ENCODE results near the gene DNAH14. TPM values are rescaled to one million over a fixed set of nuclear protein-coding genes. Genes with fewer than 3 reads are reported as not detected.
"Not testable (repeated sequence)": the region's sequence is repeated elsewhere in the genome, so short reads cannot be mapped to it uniquely, and the experiment has no call there.

Gene DNAH14
- total RNA-seq, 2 experiments from 2014 or later = 0.55 TPM; not detected in 1

DNA sequence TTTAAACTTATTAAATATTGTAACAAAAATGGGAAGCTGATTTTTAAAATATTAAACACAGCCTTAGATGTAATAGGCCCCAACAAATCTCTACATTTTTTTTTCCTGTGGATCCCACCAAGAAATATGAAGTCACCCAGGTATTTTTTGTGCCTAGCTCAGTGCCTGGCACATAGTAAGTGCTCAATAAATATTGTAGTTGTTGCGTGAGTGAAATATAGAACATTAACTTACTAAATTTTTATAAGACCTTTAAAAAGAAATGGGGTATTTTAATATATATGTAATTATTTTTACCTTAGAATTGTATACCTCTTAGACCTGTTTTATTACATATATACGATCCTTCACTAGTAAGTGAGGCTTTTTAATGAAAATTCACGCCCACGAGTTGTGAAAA, 569 bp upstream of the DNAH14 start:
- peaks cover 22% of the 10 kb centered on the region for H3K9me3 Mint-ChIP-seq
- peaks cover 17% of the 10 kb centered on the region for H3K36me3 Mint-ChIP-seq
- peak overlapping the region; percentile 43 for H3K4me3 Mint-ChIP-seq
- no peaks in the 10 kb centered on the region for H3K4me1 Mint-ChIP-seq (ENCODE audit: low read depth)
- intact Hi-C loops (cut with micrococcal nuclease) = no loop called here
- H3K27ac Mint-ChIP-seq = no peak overlapping the region
- ChIA-PET POLR2A (no interaction called here), CTCF (no interaction called here)
- peaks cover 26% of the 10 kb centered on the region for H3K27me3 Mint-ChIP-seq
- DNase-seq = no peak

DNA sequence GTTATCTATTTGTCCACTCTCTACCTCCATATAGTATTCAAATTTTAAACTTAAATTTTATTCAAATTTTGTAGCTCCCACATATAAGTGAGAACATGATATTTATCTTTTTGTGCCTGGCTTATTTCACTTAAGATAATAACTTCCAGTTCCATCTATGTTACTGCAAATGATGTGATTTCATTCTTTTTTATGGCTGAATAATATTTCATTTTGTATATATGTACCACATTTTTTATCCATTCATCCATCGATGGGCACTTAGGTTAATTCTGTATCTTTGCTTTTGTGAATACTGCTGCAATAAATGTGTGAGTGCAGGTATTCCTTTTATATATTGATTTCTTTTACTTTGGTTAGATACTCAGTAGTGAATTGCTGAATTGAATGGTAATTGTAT, 2.1 kb downstream of the DNAH14 start:
- POLR2A ChIA-PET = no interaction called here
- Mint-ChIP-seq H3K27ac (no peak overlapping the region), H3K36me3 (peaks cover 23% of the 10 kb centered on the region), H3K4me1 (ENCODE audit: low read depth) (no peaks in the 10 kb centered on the region), H3K27me3 (peaks cover 29% of the 10 kb centered on the region), H3K4me3 (no peak overlapping the region), H3K9me3 (peaks cover 34% of the 10 kb centered on the region)
- DNase-seq = no peak
- CTCF ChIA-PET = interaction anchor here (1.4 kb wide), 1 partner anchor 9 kb away, joined by 5 read pairs; no protein-coding TSS in a partner anchor
- intact Hi-C loops (cut with micrococcal nuclease) = no loop called here

DNA sequence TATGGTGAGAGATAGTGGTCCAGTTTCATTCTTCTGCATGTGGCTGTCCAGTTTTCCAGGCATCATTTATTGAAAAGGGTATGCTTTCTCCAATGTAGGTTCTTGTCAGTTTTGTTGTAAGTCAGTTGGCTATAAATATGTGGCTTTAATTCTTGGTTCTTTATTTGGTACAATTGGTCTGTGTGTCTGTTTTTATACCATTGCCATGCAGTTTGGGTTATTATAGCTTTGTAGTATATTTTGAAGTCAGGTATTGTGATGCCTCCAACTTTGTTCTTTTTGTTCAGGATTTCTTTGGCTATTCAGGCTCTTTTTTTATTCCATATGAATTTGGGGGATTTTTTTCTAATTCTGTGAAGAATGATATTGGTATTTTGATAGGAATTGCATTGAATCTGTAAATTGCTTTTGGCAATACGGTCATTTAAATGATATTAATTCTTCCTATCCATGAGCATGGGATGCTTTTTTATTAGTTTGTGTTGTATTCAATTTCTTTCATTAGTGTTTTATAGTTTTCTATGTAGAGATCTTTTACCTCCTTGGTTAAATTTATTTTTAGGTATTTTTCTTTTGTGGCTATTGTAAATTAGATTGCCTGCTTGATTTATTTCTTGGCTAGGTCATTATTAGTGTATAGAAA, 3.3 kb downstream of the DNAH14 start:
- Mint-ChIP-seq H3K27me3 (peaks cover 24% of the 10 kb centered on the region), H3K36me3 (peaks cover 23% of the 10 kb centered on the region), H3K4me3 (no peak overlapping the region), H3K27ac (no peak overlapping the region), H3K9me3 (peaks cover 36% of the 10 kb centered on the region), H3K4me1 (ENCODE audit: low read depth) (no peaks in the 10 kb centered on the region)
- ChIA-PET CTCF (no interaction called here), POLR2A (no interaction called here)
- DNase-seq = no peak
- intact Hi-C loops (cut with micrococcal nuclease) = no loop called here

DNA sequence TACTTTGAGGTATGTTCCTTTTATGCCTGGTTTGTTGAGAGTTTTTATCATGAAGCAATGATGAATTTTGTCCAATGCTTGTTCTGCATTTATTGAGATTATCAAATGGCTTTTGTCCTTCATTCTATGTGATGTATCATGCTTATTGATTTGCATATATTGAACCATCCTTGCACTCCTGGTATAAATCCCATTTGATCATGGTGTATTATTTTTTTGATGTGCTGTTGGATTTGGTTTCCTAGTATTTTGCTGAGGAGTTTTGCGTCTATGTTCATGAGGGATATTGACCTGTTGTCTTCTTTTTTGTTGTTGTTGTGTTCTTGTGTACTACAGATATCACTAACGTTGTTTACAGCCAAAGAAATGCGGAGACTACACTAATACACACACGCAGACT, 4.1 kb downstream of the DNAH14 start:
- Mint-ChIP-seq H3K27me3 (peaks cover 22% of the 10 kb centered on the region), H3K27ac (no peak overlapping the region), H3K4me3 (no peak overlapping the region), H3K9me3 (peaks cover 36% of the 10 kb centered on the region), H3K36me3 (peaks cover 23% of the 10 kb centered on the region), H3K4me1 (ENCODE audit: low read depth) (no peaks in the 10 kb centered on the region)
- CTCF ChIA-PET = no interaction called here
- no peak for DNase-seq
- POLR2A ChIA-PET = no interaction called here
- intact Hi-C loops (cut with micrococcal nuclease) = no loop called here

GRCh38 chr1:224938652-224939051, 9.2 kb downstream of the DNAH14 start:
- H3K36me3 Mint-ChIP-seq = peaks cover 9% of the 10 kb centered on the region
- H3K4me1 Mint-ChIP-seq (ENCODE audit: low read depth) = no peaks in the 10 kb centered on the region
- intact Hi-C loops (cut with micrococcal nuclease) = no loop called here
- H3K9me3 Mint-ChIP-seq = peaks cover 21% of the 10 kb centered on the region
- CTCF ChIA-PET = interaction anchor here (1.9 kb wide), 1 partner anchor 16 kb away, joined by 8 read pairs; no protein-coding TSS in a partner anchor
- H3K27me3 Mint-ChIP-seq = peaks cover 6% of the 10 kb centered on the region
- H3K4me3 Mint-ChIP-seq = no peak overlapping the region
- POLR2A ChIA-PET = no interaction called here
- DNase-seq = no peak
- H3K27ac Mint-ChIP-seq = no peak overlapping the region

GRCh38 chr1:224939844-224940425, 10.5 kb downstream of the DNAH14 start:
- intact Hi-C loops (cut with micrococcal nuclease) = no loop called here
- H3K9me3 Mint-ChIP-seq = peaks cover 11% of the 10 kb centered on the region
- CTCF ChIA-PET = interaction anchor here (1.2 kb wide), 1 partner anchor 17 kb away, joined by 5 read pairs; no protein-coding TSS in a partner anchor
- H3K27me3 Mint-ChIP-seq = peaks cover under 1% of the 10 kb centered on the region
- H3K27ac Mint-ChIP-seq = no peak overlapping the region
- peaks cover under 1% of the 10 kb centered on the region for H3K36me3 Mint-ChIP-seq
- POLR2A ChIA-PET = no interaction called here
- no peak for DNase-seq
- H3K4me3 Mint-ChIP-seq = no peak overlapping the region
- no peaks in the 10 kb centered on the region for H3K4me1 Mint-ChIP-seq (ENCODE audit: low read depth)

DNA sequence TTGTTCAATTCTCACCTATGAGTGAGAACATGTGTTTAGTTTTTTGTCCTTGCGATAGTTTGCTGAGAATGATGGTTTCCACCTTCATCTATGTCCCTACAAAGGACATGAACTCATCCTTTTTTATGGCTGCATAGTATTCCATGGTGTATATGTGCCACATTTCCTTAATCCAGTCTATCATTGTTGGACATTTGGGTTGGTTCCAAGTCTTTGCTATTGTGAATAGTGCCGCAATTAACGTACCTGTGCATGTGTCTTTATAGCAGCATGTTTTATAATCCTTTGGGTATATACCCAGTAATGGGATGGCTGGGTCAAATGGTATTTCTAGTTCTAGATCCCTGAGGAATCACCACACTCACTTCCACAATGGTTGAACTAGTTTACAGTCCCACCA, 11.3 kb downstream of the DNAH14 start:
- H3K4me1 Mint-ChIP-seq (ENCODE audit: low read depth); DNase-seq; POLR2A ChIA-PET; intact Hi-C loops (cut with micrococcal nuclease); H3K27me3 Mint-ChIP-seq; H3K9me3 Mint-ChIP-seq; H3K27ac Mint-ChIP-seq; H3K36me3 Mint-ChIP-seq; CTCF ChIA-PET; H3K4me3 Mint-ChIP-seq: not testable (repeated sequence)

DNA sequence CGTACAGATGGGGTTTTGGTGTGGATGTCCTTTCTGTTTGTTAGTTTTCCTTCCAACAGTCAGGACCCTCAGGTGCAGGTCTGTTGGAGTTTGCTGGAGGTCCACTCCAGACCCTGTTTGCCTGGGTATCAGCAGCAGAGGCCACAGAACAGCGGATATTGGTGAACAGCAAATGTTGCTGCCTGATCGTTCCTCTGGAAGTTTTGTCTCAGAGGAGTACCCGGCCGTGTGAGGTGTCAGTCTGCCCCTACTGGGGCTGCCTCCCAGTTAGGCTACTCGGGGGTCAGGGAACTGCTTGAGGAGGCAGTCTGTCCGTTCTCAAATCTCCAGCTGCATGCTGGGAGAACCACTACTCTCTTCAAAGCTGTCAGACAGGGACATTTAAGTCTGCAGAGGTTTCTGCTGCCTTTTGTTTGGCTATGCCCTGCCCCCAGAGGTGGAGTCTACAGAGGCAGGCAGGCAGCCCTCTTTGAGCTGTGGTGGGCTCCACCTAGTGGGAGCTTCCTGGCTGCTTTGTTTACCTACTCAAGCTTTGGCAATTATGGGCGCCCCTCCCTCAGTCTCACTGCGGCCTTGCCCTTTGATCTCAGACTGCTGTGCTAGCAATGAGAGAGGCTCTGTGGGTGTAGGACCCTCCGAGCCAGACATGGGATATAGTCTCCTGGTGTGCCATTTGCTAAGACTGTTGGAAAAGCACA, 16.3 kb downstream of the DNAH14 start:
- POLR2A ChIA-PET; CTCF ChIA-PET; intact Hi-C loops (cut with micrococcal nuclease): not testable (repeated sequence)

GRCh38 chr1:224946349-224946691, 16.8 kb downstream of the DNAH14 start:
- H3K27ac Mint-ChIP-seq; POLR2A ChIA-PET; CTCF ChIA-PET; H3K4me1 Mint-ChIP-seq (ENCODE audit: low read depth); H3K36me3 Mint-ChIP-seq; H3K4me3 Mint-ChIP-seq; H3K27me3 Mint-ChIP-seq; H3K9me3 Mint-ChIP-seq; DNase-seq; intact Hi-C loops (cut with micrococcal nuclease): not testable (repeated sequence)

More for the DNA sequence above, 16.3 kb downstream of the DNAH14 start:
- H3K36me3 Mint-ChIP-seq; H3K4me1 Mint-ChIP-seq (ENCODE audit: low read depth); H3K27ac Mint-ChIP-seq; H3K27me3 Mint-ChIP-seq; H3K4me3 Mint-ChIP-seq; DNase-seq; H3K9me3 Mint-ChIP-seq: not testable (repeated sequence)

DNA sequence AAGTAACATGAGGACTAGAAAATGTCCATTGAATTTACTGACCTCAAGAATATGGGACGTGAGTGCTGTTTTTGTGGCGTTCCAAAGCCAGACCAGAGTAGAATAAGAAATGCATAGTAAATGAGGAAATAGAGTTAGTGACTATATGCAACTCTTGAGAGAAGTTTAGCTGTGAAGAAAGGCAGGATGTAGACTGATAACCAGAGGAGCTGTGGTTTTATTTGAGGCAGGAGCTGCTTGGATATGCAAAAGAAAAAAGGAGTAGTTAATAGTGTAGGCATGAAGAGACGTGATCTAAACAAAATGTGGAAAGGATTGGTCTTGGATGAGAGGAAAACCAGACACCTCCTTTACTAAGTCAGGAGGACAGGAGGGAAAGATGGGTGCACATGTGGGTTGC, 28.2 kb downstream of the DNAH14 start:
- intact Hi-C loops (cut with micrococcal nuclease) = no loop called here
- Mint-ChIP-seq H3K9me3 (no peaks in the 10 kb centered on the region), H3K27me3 (peaks cover 3% of the 10 kb centered on the region), H3K4me1 (ENCODE audit: low read depth) (no peaks in the 10 kb centered on the region), H3K27ac (no peak overlapping the region), H3K4me3 (no peak overlapping the region), H3K36me3 (no peaks in the 10 kb centered on the region)
- CTCF ChIA-PET = no interaction called here
- no peak for DNase-seq
- POLR2A ChIA-PET = no interaction called here

GRCh38 chr1:224958490-224958889, 29.0 kb downstream of the DNAH14 start:
- Mint-ChIP-seq H3K36me3 (no peaks in the 10 kb centered on the region), H3K4me1 (ENCODE audit: low read depth) (no peaks in the 10 kb centered on the region), H3K9me3 (no peaks in the 10 kb centered on the region), H3K4me3 (no peak overlapping the region), H3K27me3 (peaks cover 3% of the 10 kb centered on the region), H3K27ac (no peak overlapping the region)
- no peak for DNase-seq
- intact Hi-C loops (cut with micrococcal nuclease) = no loop called here
- POLR2A ChIA-PET = no interaction called here
- CTCF ChIA-PET = no interaction called here

- Mint-ChIP-seq H3K27me3 (peaks cover 2% of the 10 kb centered on the region), H3K4me3 (no peak overlapping the region), H3K4me1 (ENCODE audit: low read depth) (no peaks in the 10 kb centered on the region), H3K27ac (no peak overlapping the region), H3K9me3 (no peaks in the 10 kb centered on the region), H3K36me3 (no peaks in the 10 kb centered on the region)
- intact Hi-C loops (cut with micrococcal nuclease) = no loop called here
- DNase-seq = no peak
- CTCF ChIA-PET = no interaction called here
- POLR2A ChIA-PET = no interaction called here
Measured at GRCh38 chr1:224959115-224959514, 29.6 kb downstream of the DNAH14 start.

- H3K4me1 Mint-ChIP-seq (ENCODE audit: low read depth) = no peaks in the 10 kb centered on the region
- no peaks in the 10 kb centered on the region for H3K9me3 Mint-ChIP-seq
- H3K27me3 Mint-ChIP-seq = peaks cover 2% of the 10 kb centered on the region
- ChIA-PET CTCF (no interaction called here), POLR2A (no interaction called here)
- no peaks in the 10 kb centered on the region for H3K36me3 Mint-ChIP-seq
- intact Hi-C loops (cut with micrococcal nuclease) = no loop called here
- H3K27ac Mint-ChIP-seq = no peak overlapping the region
- H3K4me3 Mint-ChIP-seq = no peak overlapping the region
- DNase-seq = no peak
Measured at GRCh38 chr1:224959656-224960055, 30.2 kb downstream of the DNAH14 start.
